Glutamatergic neuron (in vitro differentiated cells): ENCODE results near the gene MEDAG. TPM values are rescaled to one million over a fixed set of nuclear protein-coding genes. Genes with fewer than 3 reads are reported as not detected.

ENCODE experiments used
- DNase-seq: peaks from one replicate; pipeline ENCODE4 v3.0.0; 2022
- H3K27ac Mint-ChIP-seq: one replicate; pipeline ENCODE4 v1.8.0; 2020; ENCODE audit warnings: mild to moderate bottlenecking, mixed read lengths, inconsistent platforms; ENCODE audit not compliant: unreplicated experiment
- H3K27me3 Mint-ChIP-seq: one replicate; pipeline ENCODE4 v1.8.0; 2020; ENCODE audit warnings: mild to moderate bottlenecking, moderate library complexity, mixed read lengths, inconsistent platforms; ENCODE audit not compliant: unreplicated experiment
- H3K36me3 Mint-ChIP-seq: one replicate; pipeline ENCODE4 v1.8.0; 2020; ENCODE audit warnings: mild to moderate bottlenecking, mixed read lengths, inconsistent platforms; ENCODE audit not compliant: unreplicated experiment
- H3K4me1 Mint-ChIP-seq: one replicate; pipeline ENCODE4 v1.8.0; 2020; ENCODE audit warnings: mild to moderate bottlenecking, low read depth, mixed read lengths, inconsistent platforms; ENCODE audit not compliant: unreplicated experiment
- H3K4me3 Mint-ChIP-seq: one replicate; pipeline ENCODE4 v1.8.0; 2020; ENCODE audit warnings: mild to moderate bottlenecking, mixed read lengths, inconsistent platforms; ENCODE audit not compliant: unreplicated experiment
- H3K9me3 Mint-ChIP-seq: one replicate; pipeline ENCODE4 v1.8.0; 2020; ENCODE audit warnings: mild to moderate bottlenecking, moderate library complexity, mixed read lengths, inconsistent platforms; ENCODE audit not compliant: unreplicated experiment
- CTCF ChIP-seq: fragments of 200-600 bp; sonication (generic); IDR thresholded peaks from one replicate; pipeline ENCODE4 v1.5.0; 2021; ENCODE audit not compliant: partially characterized antibody, unreplicated experiment
- total RNA-seq: library from RNA; stranded (reverse); fragmentation: NEBNext Ultra II Directional; extraction: Animal tissue kit (Norgen Biotek cat#: 25700); gene quantifications from one replicate; pipeline ENCODE4 v1.2.1, GENCODE V29; 2021; ENCODE audit not compliant: unreplicated experiment

MEDAG gene
- total RNA-seq, 1 donor from 2014 or later = 0.51 TPM

- TF ChIP-seq CTCF = no peak
- Mint-ChIP-seq H3K4me3 (no peak overlapping the region), H3K36me3 (peaks cover 13% of the 10 kb centered on the region), H3K27me3 (peaks cover 3% of the 10 kb centered on the region), H3K9me3 (peaks cover 2% of the 10 kb centered on the region), H3K4me1 (peaks cover 3% of the 10 kb centered on the region), H3K27ac (no peak overlapping the region)
- no peak for DNase-seq
Measured at GRCh38 chr13:30965380-30965779, 59.3 kb downstream of the MEDAG start.

GRCh38 chr13:30966101-30966500 lies 60.0 kb downstream of the MEDAG start:
- H3K27me3 Mint-ChIP-seq = peaks cover 3% of the 10 kb centered on the region
- H3K9me3 Mint-ChIP-seq = peaks cover 2% of the 10 kb centered on the region
- H3K4me3 Mint-ChIP-seq = no peak overlapping the region
- peaks cover 5% of the 10 kb centered on the region for H3K4me1 Mint-ChIP-seq
- peaks cover 13% of the 10 kb centered on the region for H3K36me3 Mint-ChIP-seq
- no peak for DNase-seq
- H3K27ac Mint-ChIP-seq = no peak overlapping the region
- no peak for TF ChIP-seq CTCF

- Mint-ChIP-seq H3K27ac (no peak overlapping the region), H3K4me1 (peaks cover 5% of the 10 kb centered on the region)
Measured at GRCh38 chr13:30968846-30969245, 62.8 kb downstream of the MEDAG start.

GRCh38 chr13:30971575-30971974 lies 65.5 kb downstream of the MEDAG start:
- H3K27ac Mint-ChIP-seq = no peak overlapping the region
- H3K36me3 Mint-ChIP-seq = peaks cover 5% of the 10 kb centered on the region
- DNase-seq = no peak
- H3K4me1 Mint-ChIP-seq = peaks cover 9% of the 10 kb centered on the region
- H3K9me3 Mint-ChIP-seq = peaks cover 4% of the 10 kb centered on the region
- TF ChIP-seq CTCF = no peak
- no peak overlapping the region for H3K4me3 Mint-ChIP-seq
- H3K27me3 Mint-ChIP-seq = peaks cover 3% of the 10 kb centered on the region

More at GRCh38 chr13:30968846-30969245, 62.8 kb downstream of the MEDAG start:
- H3K36me3 Mint-ChIP-seq = peaks cover 5% of the 10 kb centered on the region
- H3K9me3 Mint-ChIP-seq = peaks cover 2% of the 10 kb centered on the region
- DNase-seq = no peak
- TF ChIP-seq CTCF = no peak
- H3K4me3 Mint-ChIP-seq = no peak overlapping the region
- peaks cover 3% of the 10 kb centered on the region for H3K27me3 Mint-ChIP-seq

- Mint-ChIP-seq H3K4me3 (no peak overlapping the region), H3K27ac (no peak overlapping the region), H3K36me3 (peaks cover 3% of the 10 kb centered on the region), H3K27me3 (peaks cover 3% of the 10 kb centered on the region), H3K9me3 (peaks cover 3% of the 10 kb centered on the region), H3K4me1 (peaks cover 14% of the 10 kb centered on the region)
- TF ChIP-seq CTCF = no peak
- no peak for DNase-seq
Measured at GRCh38 chr13:30972888-30973377, 66.9 kb downstream of the MEDAG start.
